Measurements from ENCODE around the gene RERE.

Gene RERE

GRCh38 chr1:8665833-8666232, 151.6 kb downstream of the RERE start:
- peak; percentile 20 for ATAC-seq

GRCh38 chr1:8664887-8665286, 152.6 kb downstream of the RERE start:
- DNase-seq: no peak
- no peak for ATAC-seq

More at GRCh38 chr1:8665833-8666232, 151.6 kb downstream of the RERE start:
- DNase-seq: no peak

DNA sequence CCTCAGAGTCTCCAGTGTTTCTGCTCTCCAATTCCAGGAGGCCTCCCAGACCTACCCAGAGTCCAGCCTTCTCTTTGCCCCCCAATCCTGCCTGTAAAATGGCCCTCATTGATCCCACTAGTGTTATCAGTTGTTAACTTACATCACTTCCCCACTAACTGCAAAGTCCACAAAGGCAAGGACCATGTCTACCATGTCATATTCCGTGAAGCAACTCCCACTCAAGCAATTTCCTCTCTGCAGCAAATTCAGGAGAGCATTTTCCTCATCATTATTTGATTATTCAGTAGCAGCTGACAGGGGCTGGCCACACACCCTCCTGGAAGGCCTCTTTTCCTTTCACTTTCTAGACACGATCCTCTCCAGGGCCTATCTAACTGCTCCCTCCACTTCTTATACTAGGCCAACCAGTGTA, 153.5 kb downstream of the RERE start:
- ATAC-seq (no peak), DNase-seq (no peak)

GRCh38 chr1:8663090-8663802, 154.2 kb downstream of the RERE start:
- no peak for ATAC-seq
- DNase-seq: no peak

GRCh38 chr1:8662380-8663072, 154.9 kb downstream of the RERE start:
- ATAC-seq (no peak), DNase-seq (no peak)

- peak; percentile 77 for ATAC-seq
- peak; percentile 35 for DNase-seq
Measured at GRCh38 chr1:8661185-8662110, 156.0 kb downstream of the RERE start.

DNA sequence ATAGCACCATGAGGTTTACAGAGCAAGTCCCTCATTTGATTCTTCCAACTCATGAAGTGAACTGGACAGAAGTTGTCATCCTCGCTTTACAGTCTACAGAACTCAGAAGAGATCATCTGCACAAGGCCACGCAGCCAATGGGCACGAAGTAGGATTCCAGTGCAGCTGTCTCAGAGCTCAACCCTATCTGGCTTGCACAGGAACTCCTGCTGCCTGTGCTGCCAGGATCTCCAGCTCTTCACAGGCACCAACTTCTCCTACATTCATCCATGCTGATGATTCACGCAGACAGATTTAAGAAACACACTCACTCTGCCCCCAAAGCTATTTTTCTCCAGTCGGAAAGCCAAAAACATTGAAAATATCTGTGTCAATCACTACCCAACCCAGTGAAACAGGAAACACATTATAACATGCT, 157.0 kb downstream of the RERE start:
- DNase-seq (no peak), ATAC-seq (no peak)

- no peak for ATAC-seq
- no peak for DNase-seq
Measured at GRCh38 chr1:8659593-8659992, 157.8 kb downstream of the RERE start.

GRCh38 chr1:8653878-8654277, 163.6 kb downstream of the RERE start:
- DNase-seq (no peak), ATAC-seq (no peak)

- ATAC-seq: peak; percentile 68
- no peak for DNase-seq
Measured at GRCh38 chr1:8652467-8653046, 164.9 kb downstream of the RERE start.

GRCh38 chr1:8651962-8652361, 165.5 kb downstream of the RERE start:
- ATAC-seq: no peak
- DNase-seq: no peak

DNA sequence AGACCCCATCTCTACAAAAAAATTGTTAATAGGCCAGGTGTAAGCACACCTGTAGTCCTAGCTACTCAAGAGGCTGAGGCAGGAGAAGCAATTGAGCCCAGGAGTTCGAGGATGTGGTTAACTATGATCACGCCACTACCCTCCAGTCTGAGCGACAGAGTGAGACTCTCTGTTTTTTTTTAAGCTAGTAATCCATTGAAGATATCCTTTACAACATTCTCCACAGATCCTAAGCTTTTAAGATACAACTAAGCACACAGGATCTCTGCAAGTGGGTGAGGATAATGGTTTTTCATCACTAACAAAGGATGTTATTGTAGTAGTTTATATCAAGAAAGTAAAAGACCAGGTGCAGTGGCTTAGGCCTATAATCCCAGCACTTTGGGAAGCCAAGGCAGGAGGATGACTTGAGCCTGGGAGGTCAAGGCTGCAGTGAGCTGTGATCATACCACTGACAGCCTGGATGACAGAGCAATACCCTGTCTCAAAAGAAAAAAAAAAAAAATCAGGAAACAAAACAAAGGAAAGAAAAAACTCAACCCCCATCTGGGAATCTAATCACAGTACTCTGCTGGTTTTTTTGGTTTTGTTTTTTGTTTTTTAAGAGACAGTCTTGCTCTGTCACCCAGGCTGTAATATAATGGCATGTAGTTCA, 166.1 kb downstream of the RERE start:
- no peak for DNase-seq
- ATAC-seq: no peak

DNA sequence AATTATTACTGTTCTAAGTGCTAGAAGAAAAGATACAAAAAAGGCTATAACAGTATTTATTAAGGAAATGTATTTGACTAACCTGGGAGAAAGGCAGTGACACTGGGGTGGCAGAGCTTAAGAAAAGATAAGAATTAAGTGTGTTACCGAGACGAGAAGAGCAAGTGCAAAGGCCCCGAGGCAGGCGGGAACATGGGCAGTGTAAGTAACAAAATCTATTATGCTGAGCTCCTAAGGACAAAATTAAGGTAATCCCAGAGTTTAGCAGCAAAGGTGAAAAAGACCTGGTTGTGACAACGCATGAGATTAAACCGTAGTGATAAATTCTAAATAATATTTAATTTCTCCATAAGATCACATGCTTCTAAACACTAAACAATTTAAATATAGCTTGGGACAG, 167.6 kb downstream of the RERE start:
- no peak for DNase-seq
- no peak for ATAC-seq

GRCh38 chr1:8649027-8649426, 168.4 kb downstream of the RERE start:
- DNase-seq (no peak), ATAC-seq (peak; percentile 79)

- ATAC-seq (no peak), DNase-seq (no peak)
Measured at GRCh38 chr1:8646996-8647395, 170.4 kb downstream of the RERE start.

- no peak for ATAC-seq
Measured at GRCh38 chr1:8646189-8646588, 171.3 kb downstream of the RERE start.

GRCh38 chr1:8643542-8644536, 173.6 kb downstream of the RERE start:
- ATAC-seq (no peak), DNase-seq (no peak)

More at GRCh38 chr1:8646189-8646588, 171.3 kb downstream of the RERE start:
- DNase-seq: no peak

GRCh38 chr1:8642114-8642513, 175.3 kb downstream of the RERE start:
- no peak for ATAC-seq
- DNase-seq: no peak

GRCh38 chr1:8641377-8641997, 176.0 kb downstream of the RERE start:
- ATAC-seq (no peak), DNase-seq (no peak)

GRCh38 chr1:8640950-8641349, 176.5 kb downstream of the RERE start:
- no peak for DNase-seq
- no peak for ATAC-seq

Measured in stimulated activated naive CD8-positive, alpha-beta T cell treated with anti-CD3 and anti-CD28 coated beads, Interleukin-15, Interleukin-2, amounts not matched to agents 100 U/mL and 50 U/mL, for 24 hours (primary cell).